ENCODE measurements around the gene KRTAP10-1. TPM values are rescaled to one million over a fixed set of nuclear protein-coding genes. Genes with fewer than 3 reads are reported as not detected.

KRTAP10-1 gene
- total and polyA plus RNA-seq, 2 of the 8 experiments (the other 6 are each of a cell fraction or from before 2014, with no cell fraction given) = 0.08 TPM; not detected in 1

DNA sequence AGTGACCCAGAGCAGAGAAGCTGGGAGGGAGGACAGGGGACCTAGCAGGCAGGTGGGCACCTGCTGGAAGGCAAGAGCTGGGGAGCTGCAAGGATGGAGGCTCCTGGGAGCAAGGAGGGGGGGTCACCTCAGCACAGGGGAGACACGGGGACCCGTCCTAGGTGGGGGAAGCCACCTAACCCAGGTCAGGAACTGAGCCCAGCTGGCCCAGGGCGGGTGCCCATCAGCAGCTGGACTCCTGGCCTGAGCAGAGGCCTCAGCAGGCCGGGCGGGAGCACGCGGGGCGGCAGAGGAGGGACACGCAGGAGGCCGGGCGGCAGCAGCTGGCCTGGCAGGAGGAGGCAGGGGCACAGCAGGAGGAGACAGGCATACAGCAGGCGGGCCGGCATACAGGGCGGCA, 949 bp downstream of the KRTAP10-1 start (continued):
- TF ChIP-seq CHD2 (IDR thresholded peaks at IDR 0.05; ENCODE audit: low read length) (no peak), SRF (IDR thresholded peaks at IDR 0.05; ENCODE audit: low read depth, low read length) (no peak), ZNF274 (IDR thresholded peaks at IDR 0.05; ENCODE audit: borderline replicate concordance, extremely low read depth, low read length) (no peak), BACH1 (IDR thresholded peaks at IDR 0.05; ENCODE audit: low read length) (no peak), KDM4A (IDR thresholded peaks at IDR 0.05; ENCODE audit: low read depth, low read length, severe bottlenecking) (no peak)
- TF ChIP-seq, protein P1, sequence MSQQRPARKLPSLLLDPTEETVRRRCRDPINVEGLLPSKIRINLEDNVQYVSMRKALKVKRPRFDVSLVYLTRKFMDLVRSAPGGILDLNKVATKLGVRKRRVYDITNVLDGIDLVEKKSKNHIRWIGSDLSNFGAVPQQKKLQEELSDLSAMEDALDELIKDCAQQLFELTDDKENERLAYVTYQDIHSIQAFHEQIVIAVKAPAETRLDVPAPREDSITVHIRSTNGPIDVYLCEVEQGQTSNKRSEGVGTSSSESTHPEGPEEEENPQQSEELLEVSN (IDR thresholded peaks at IDR 0.05) = no peak

Measured in H1 (cell line).